Astrocyte (in vitro differentiated cells and primary cell): Measurements from ENCODE around the gene ANKRD18A. TPM values are rescaled to one million over a fixed set of nuclear protein-coding genes. Genes with fewer than 3 reads are reported as not detected.
A peak's percentile ranks its signal among the peaks of the same experiment; 100 is the strongest.

Experiments
- DNase-seq: peaks from one replicate; pipeline ENCODE4 v3.0.0-alpha.2; 2010; ENCODE audit warnings: low read depth
- FAIRE-seq: peaks from 2 replicates; lab custom pipeline; 2011; peaks lifted over from hg19 to GRCh38; lab: Jason Lieb, UNC
- H2AFZ ChIP-seq: 2 replicates; pipeline ENCODE4 v1.6.0; 2012; ENCODE audit warnings: low read depth, low read length, inconsistent platforms
- H3K27ac ChIP-seq: 2 replicates; pipeline ENCODE4 v1.5.1; 2011; ENCODE audit warnings: low read depth, low read length, inconsistent platforms
- H3K27me3 ChIP-seq: 2 replicates; pipeline ENCODE4 v1.6.0; 2011; ENCODE audit warnings: low read length, inconsistent platforms; ENCODE audit not compliant: insufficient read depth
- H3K36me3 ChIP-seq: 2 replicates; pipeline ENCODE4 v1.5.1; 2011; ENCODE audit warnings: low read length, inconsistent platforms; ENCODE audit not compliant: insufficient read depth
- H3K4me1 ChIP-seq: 2 replicates; pipeline ENCODE4 v1.5.1; 2011; ENCODE audit warnings: low read length, inconsistent platforms; ENCODE audit not compliant: insufficient read depth
- H3K4me2 ChIP-seq: 2 replicates; pipeline ENCODE4 v1.6.0; 2012; ENCODE audit warnings: low read length, inconsistent platforms
- H3K4me3 ChIP-seq: 2 replicates; pipeline ENCODE4 v1.5.1; 2011; ENCODE audit warnings: low read depth, mild to moderate bottlenecking, low read length, inconsistent platforms; ENCODE audit not compliant: insufficient read depth
- H3K79me2 ChIP-seq: 2 replicates; pipeline ENCODE4 v1.6.0; 2012; ENCODE audit warnings: mild to moderate bottlenecking, low read length, inconsistent platforms; ENCODE audit not compliant: insufficient read depth
- H3K9ac ChIP-seq: 2 replicates; pipeline ENCODE4 v1.6.0; 2012; ENCODE audit warnings: mild to moderate bottlenecking, low read length, inconsistent platforms
- H3K9me3 ChIP-seq: 2 replicates; pipeline ENCODE4 v1.5.1; 2012; ENCODE audit warnings: low read depth, mild to moderate bottlenecking, low read length, inconsistent platforms; ENCODE audit not compliant: insufficient read depth
- H4K20me1 ChIP-seq: 2 replicates; pipeline ENCODE4 v1.6.0; 2012; ENCODE audit warnings: low read length, inconsistent platforms; ENCODE audit not compliant: insufficient read depth
- H3K27ac Mint-ChIP-seq: one replicate; pipeline ENCODE4 v1.8.0; 2021; ENCODE audit warnings: mild to moderate bottlenecking, mixed read lengths; ENCODE audit not compliant: unreplicated experiment
- H3K27me3 Mint-ChIP-seq: one replicate; pipeline ENCODE4 v1.8.0; 2021; ENCODE audit warnings: low read depth, mixed read lengths; ENCODE audit not compliant: unreplicated experiment
- H3K36me3 Mint-ChIP-seq: one replicate; pipeline ENCODE4 v1.8.0; 2021; ENCODE audit warnings: low read depth, mixed read lengths; ENCODE audit not compliant: unreplicated experiment
- H3K4me1 Mint-ChIP-seq: one replicate; pipeline ENCODE4 v1.8.0; 2021; ENCODE audit warnings: low read depth, mixed read lengths; ENCODE audit not compliant: unreplicated experiment
- H3K4me3 Mint-ChIP-seq: one replicate; pipeline ENCODE4 v1.8.0; 2021; ENCODE audit warnings: mild to moderate bottlenecking, moderate library complexity, mixed read lengths; ENCODE audit not compliant: unreplicated experiment
- H3K9me3 Mint-ChIP-seq: one replicate; pipeline ENCODE4 v1.8.0; 2021; ENCODE audit warnings: mild to moderate bottlenecking, mixed read lengths; ENCODE audit not compliant: unreplicated experiment
- EZH2 ChIP-seq: IDR thresholded peaks from 2 replicates; pipeline ENCODE4 v1.6.1; 2012; ENCODE audit warnings: mild to moderate bottlenecking, low read length, inconsistent platforms; ENCODE audit not compliant: insufficient read depth
- total RNA-seq: library from RNA; stranded (reverse); gene quantifications from 2 replicates; pipeline ENCODE4 v1.2.1, GENCODE V29; 2021
- TF ChIP-seq, protein P1 (sequence below): IDR thresholded peaks from 2 replicates; pipeline ENCODE4 v1.5.1; 2011; ENCODE audit warnings: low read depth, mild to moderate bottlenecking, inconsistent platforms, low read length, moderate library complexity; ENCODE audit not compliant: insufficient read depth

ANKRD18A gene
- total RNA-seq, 1 donor from 2014 or later, result 11.7 TPM

DNA sequence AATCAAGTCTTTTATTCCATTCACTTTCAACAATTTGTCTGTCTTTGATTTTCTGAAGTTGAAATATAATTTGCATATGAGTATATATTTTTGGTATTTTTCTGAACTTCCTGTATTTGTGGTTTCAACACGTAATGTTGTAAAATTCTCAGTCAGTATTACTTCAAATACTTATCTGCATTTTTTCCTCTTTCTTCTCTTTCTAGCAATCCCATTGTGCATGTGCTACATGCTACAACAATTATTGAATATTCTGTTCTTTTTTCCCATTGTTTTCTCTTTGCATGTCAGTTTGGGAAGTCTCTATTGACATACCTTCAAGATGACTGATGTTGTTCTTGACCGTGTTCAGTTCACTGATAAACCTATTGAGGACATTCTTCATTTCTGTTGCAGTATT is 5.6 kb upstream of the ANKRD18A start:
- Histone ChIP-seq H3K9me3 (peaks cover 2% of the 10 kb centered on the region), H3K4me1 (peaks cover 9% of the 10 kb centered on the region), H3K79me2 (no peaks in the 10 kb centered on the region), H3K27me3 (peaks cover 13% of the 10 kb centered on the region), H4K20me1 (no peaks in the 10 kb centered on the region), H3K4me3 (no peak overlapping the region), H3K4me2 (no peak overlapping the region), H3K27ac (no peak overlapping the region), H2AFZ (no peak overlapping the region), H3K9ac (no peak overlapping the region), H3K36me3 (no peaks in the 10 kb centered on the region)
- DNase-seq (no peak), FAIRE-seq (no peak)
- no peak overlapping the region for H3K27ac Mint-ChIP-seq
- H3K27me3 Mint-ChIP-seq, result peaks cover 16% of the 10 kb centered on the region
- TF ChIP-seq EZH2, result no peak
- TF ChIP-seq, protein P1, sequence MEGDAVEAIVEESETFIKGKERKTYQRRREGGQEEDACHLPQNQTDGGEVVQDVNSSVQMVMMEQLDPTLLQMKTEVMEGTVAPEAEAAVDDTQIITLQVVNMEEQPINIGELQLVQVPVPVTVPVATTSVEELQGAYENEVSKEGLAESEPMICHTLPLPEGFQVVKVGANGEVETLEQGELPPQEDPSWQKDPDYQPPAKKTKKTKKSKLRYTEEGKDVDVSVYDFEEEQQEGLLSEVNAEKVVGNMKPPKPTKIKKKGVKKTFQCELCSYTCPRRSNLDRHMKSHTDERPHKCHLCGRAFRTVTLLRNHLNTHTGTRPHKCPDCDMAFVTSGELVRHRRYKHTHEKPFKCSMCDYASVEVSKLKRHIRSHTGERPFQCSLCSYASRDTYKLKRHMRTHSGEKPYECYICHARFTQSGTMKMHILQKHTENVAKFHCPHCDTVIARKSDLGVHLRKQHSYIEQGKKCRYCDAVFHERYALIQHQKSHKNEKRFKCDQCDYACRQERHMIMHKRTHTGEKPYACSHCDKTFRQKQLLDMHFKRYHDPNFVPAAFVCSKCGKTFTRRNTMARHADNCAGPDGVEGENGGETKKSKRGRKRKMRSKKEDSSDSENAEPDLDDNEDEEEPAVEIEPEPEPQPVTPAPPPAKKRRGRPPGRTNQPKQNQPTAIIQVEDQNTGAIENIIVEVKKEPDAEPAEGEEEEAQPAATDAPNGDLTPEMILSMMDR, result no peak
- peaks cover 2% of the 10 kb centered on the region for H3K36me3 Mint-ChIP-seq
- H3K9me3 Mint-ChIP-seq, result peaks cover 8% of the 10 kb centered on the region
- no peaks in the 10 kb centered on the region for H3K4me1 Mint-ChIP-seq
- no peak overlapping the region for H3K4me3 Mint-ChIP-seq

DNA sequence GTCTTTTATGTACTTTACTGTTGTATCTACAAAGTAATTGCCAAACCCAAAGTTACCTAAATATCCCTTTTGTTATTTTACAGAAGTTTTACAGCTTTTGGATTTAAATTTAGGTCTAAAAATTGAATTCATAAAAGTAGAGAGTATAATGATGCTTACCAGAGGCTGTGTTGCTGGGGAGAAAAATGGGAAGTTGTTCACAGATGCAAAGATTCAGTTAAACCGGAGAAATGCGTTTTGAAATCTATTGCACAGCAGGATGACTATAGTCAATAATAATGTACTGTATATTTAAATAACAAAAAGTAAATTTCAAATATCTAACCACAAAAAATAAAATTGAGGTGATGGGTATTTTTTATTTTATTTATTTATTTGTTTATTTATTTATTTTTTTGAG is 2.6 kb upstream of the ANKRD18A start:
- Histone ChIP-seq H3K79me2 (no peaks in the 10 kb centered on the region), H3K4me3 (no peak overlapping the region), H3K27me3 (peaks cover 30% of the 10 kb centered on the region), H3K4me1 (peaks cover 11% of the 10 kb centered on the region), H2AFZ (no peak overlapping the region), H4K20me1 (no peaks in the 10 kb centered on the region), H3K9me3 (no peaks in the 10 kb centered on the region), H3K27ac (no peak overlapping the region), H3K9ac (no peak overlapping the region), H3K4me2 (no peak overlapping the region), H3K36me3 (no peaks in the 10 kb centered on the region)
- FAIRE-seq (no peak), DNase-seq (no peak)
- peaks cover 8% of the 10 kb centered on the region for H3K9me3 Mint-ChIP-seq
- no peaks in the 10 kb centered on the region for H3K4me1 Mint-ChIP-seq
- peaks cover 23% of the 10 kb centered on the region for H3K27me3 Mint-ChIP-seq
- H3K27ac Mint-ChIP-seq, result no peak overlapping the region
- peaks cover 2% of the 10 kb centered on the region for H3K36me3 Mint-ChIP-seq
- H3K4me3 Mint-ChIP-seq, result peak overlapping the region; percentile 66
- TF ChIP-seq, protein P1, result no peak
- no peak for TF ChIP-seq EZH2

DNA sequence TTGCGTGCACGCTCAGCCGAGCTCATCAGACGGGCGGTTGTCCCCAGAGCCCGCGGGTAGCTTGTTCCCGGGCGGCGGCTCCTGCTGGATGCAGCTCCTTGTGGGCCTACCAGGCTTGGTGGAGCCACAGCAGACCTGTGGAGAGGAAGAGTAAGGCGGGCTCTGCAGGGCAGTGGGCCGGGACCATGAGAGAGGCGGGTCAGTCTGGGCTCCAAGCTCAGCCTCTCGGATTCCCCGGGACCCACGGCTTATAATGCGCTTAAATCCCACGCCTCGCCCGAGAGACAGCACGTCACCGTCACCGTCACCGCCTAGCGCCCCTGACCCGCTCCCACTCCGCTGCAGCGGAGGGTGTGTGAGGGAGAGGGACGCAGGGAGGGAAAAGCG is 1.9 kb upstream of the ANKRD18A start:
- H3K9ac ChIP-seq, result no peak overlapping the region
- H3K27me3 Mint-ChIP-seq, result peaks cover 23% of the 10 kb centered on the region
- H3K27ac ChIP-seq, result no peak overlapping the region
- TF ChIP-seq, protein P1, result no peak
- TF ChIP-seq EZH2, result peak; percentile 70
- peaks cover 30% of the 10 kb centered on the region for H3K27me3 ChIP-seq
- H3K4me2 ChIP-seq, result peak overlapping the region; percentile 93
- H3K4me1 ChIP-seq, result peaks cover 11% of the 10 kb centered on the region
- H3K4me1 Mint-ChIP-seq, result no peaks in the 10 kb centered on the region
- no peak for FAIRE-seq
- H3K9me3 Mint-ChIP-seq, result peaks cover 8% of the 10 kb centered on the region
- no peaks in the 10 kb centered on the region for H3K36me3 ChIP-seq
- peaks cover 2% of the 10 kb centered on the region for H3K36me3 Mint-ChIP-seq
- H3K79me2 ChIP-seq, result no peaks in the 10 kb centered on the region
- H3K4me3 ChIP-seq, result peak overlapping the region; percentile 44
- peak overlapping the region; percentile 71 for H2AFZ ChIP-seq
- no peaks in the 10 kb centered on the region for H4K20me1 ChIP-seq
- no peaks in the 10 kb centered on the region for H3K9me3 ChIP-seq
- no peak overlapping the region for H3K27ac Mint-ChIP-seq
- DNase-seq, result no peak
- peak overlapping the region; percentile 66 for H3K4me3 Mint-ChIP-seq
